ENCODE results near the gene ZBTB49.

Gene ZBTB49

GRCh38 chr4:4355302-4355701 lies 65.3 kb downstream of the ZBTB49 start:
- no peak for TF ChIP-seq CTCF (conservative IDR thresholded peaks at IDR 0.05; ENCODE audit: low read depth, low read length)
- no peak overlapping the region for H3K4me3 ChIP-seq (ENCODE audit: low read depth, low read length)
- DNase-seq (ENCODE audit: low read depth) = no peak

DNA sequence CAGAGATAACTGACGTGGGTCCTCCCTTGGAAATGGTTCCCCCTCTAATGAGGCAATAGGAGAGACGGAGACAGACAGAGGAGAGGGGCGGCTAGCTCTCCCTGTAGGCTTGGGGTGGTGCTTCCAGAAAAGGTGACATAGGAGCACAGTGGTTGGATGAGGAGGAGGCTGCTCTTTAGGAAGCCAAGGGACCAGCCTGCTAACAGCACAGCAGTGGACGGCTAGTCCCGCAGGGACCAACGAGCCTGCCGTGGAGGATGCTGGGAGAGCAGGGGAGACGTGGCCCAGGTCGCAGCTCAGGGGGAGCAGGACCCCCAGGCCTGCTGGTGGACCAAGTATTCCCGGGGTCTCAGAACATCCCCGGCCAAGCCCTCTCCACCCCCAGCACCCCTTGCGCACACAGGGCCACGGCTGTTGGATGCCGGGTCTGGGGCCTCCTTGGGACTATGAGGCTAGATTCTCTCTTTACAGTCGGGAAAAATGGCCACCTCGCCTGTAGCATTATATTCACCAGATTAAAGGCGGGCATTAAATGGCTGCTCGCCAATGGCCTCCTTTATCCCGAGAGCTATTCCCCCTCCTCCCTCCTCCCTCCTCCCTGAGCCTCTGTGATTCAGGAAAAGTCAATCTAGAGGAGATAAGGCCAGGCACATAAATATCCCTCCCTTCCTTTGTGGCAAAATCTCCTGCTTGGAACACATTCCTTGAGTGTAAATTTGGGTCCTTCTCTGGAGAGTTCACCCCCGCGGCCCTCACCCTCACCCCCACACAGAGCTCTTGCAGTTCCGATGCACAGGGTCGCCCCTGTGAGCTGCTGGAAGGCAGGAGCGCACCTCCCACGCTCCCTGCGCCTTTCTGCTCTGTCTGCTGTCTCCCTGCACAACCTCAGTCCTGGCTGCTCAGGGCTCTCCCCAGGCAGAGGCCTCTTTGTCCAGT lies 66.3 kb downstream of the ZBTB49 start:
- no peak for TF ChIP-seq CTCF (conservative IDR thresholded peaks at IDR 0.05; ENCODE audit: low read depth, low read length)
- no peak overlapping the region for H3K4me3 ChIP-seq (ENCODE audit: low read depth, low read length)
- DNase-seq (ENCODE audit: low read depth) = no peak

DNA sequence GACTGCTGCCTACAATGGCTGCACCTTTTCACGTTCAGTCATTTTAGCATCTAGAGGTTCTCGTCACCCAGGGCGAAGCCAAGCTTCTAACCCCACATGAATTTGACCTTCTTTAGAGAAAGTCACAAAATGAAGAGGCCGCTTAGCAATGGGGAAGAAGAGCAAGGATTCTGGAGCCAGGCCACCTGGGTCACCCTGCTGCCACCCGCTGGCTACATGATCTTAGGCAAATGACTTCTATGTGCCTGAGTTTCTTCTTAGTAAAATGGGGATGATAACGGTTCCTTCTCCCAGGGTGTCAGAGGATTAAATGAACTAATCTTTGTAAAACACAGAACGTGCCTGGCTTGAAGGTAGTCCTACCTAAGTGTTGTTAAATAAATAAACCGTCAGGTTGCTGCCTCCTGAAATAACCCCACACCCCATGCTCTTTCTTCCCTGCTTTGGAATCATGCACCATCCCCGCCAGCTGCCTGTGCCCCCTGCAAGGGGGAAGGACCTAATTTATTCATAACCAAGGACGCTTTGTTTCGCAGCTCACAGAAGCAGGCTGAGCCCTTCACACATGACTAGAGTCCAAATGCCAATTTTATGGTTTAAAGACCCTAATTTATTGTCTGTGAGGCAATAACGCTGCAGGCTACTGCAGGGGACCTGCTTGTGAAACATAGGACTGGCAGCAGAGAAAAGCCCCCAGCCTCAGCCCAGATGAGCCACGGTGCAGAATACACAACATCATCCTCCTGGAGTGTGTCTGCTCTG lies 68.2 kb downstream of the ZBTB49 start:
- TF ChIP-seq CTCF (conservative IDR thresholded peaks at IDR 0.05; ENCODE audit: low read depth, low read length) = no peak
- DNase-seq (ENCODE audit: low read depth) = no peak
- no peak overlapping the region for H3K4me3 ChIP-seq (ENCODE audit: low read depth, low read length)

- no peak for TF ChIP-seq CTCF (conservative IDR thresholded peaks at IDR 0.05; ENCODE audit: low read depth, low read length)
- no peak overlapping the region for H3K4me3 ChIP-seq (ENCODE audit: low read depth, low read length)
- no peak for DNase-seq (ENCODE audit: low read depth)
Measured at GRCh38 chr4:4361883-4362282, 71.8 kb downstream of the ZBTB49 start.

DNA sequence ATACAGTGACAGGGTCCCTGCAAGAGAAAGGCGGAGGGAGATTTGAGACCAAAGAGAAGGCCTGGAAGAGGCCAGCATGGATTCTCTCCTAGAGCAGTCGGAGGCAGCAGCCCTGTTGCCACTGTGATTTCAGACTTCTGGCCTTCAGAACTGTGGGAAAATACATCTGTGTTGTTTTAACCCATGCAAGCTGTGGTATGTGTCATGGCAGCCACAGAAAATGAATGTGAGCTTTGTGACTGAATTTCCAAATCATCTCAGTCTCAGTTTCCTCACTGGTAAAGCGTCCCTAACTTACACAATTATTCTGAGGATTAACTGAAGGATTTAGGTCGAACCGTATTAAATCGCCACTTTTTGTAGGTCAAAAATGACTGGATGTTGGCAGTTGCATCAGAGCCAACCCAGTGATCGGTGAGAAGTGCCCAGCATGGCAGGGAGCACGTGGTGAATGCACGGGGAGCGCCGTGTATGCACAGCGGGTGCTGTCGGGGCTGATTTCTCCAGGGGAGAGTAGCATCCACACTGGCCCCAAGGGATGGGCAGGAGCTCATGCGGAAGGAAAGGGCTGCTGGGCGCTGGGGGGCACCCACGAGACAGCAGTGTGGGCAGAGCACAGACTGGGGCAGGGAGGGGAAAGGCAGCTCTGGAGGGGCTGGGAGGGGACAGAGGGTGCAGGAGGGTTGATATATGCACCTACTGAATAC lies 73.1 kb downstream of the ZBTB49 start:
- H3K4me3 ChIP-seq (ENCODE audit: low read depth, low read length) = no peak overlapping the region
- DNase-seq (ENCODE audit: low read depth) = no peak
- no peak for TF ChIP-seq CTCF (conservative IDR thresholded peaks at IDR 0.05; ENCODE audit: low read depth, low read length)

GRCh38 chr4:4364061-4364460 lies 74.0 kb downstream of the ZBTB49 start:
- no peak for DNase-seq (ENCODE audit: low read depth)
- no peak overlapping the region for H3K4me3 ChIP-seq (ENCODE audit: low read depth, low read length)
- no peak for TF ChIP-seq CTCF (conservative IDR thresholded peaks at IDR 0.05; ENCODE audit: low read depth, low read length)
